HG02973 (cell line): ENCODE results near the gene CARMIL1.

Experiments used
- ATAC-seq: cut with Tn5 transposase; IDR thresholded peaks from one replicate; pipeline ENCODE4 v1.9.1; 2021; ENCODE audit warnings: moderate library complexity; ENCODE audit not compliant: unreplicated experiment

CARMIL1 gene

DNA sequence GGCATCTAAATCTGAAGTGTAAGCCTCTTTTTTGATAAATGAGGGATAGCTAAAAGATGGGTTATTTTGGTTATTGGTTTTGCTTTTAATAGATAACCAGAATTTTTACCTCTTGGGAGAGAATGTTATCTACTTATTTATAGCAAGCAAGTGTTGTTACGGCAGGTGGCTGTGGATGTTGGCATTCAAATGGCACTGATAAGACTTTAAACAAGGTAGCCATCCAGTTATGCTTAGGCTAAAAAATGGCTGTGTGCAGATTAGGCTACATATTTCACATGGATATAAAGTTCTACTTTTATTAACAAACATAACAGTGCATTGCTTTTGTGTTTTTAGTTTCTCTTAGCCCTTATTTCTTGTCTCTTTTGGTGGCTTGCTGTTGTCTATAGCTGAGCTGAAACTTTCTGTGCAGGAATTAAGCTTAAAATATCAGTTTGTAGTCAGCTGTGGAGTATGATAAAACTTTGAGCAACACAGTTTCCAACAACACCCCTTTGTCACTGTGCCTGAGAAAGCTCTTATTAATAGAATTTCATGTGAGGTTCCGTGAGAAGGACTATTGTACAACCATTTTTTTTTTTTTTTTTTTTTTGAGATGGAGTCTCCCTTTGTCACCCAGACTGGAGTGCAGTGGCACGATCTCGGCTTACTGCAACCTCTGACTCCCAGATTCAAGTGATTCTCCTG, 28.8 kb downstream of the CARMIL1 start:
- ATAC-seq: no peak

DNA sequence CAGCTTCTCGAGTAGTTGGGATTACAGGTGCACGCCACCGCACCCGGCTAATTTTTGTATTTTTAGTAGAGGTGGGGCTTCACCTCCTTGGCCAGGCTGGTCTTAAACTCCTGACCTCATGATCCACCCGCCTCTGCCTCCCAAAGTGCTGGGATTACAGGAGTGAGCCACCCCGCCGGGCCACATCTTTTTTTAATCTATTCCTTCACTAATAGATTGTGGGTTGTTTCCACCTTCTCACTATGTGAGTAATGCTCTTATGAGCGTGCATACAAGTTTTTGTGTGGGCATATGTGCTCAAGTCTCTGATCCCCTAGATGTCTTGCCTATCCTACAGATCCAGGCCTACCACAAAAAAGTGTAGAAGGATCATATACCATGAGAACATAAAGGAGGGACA, 30.7 kb downstream of the CARMIL1 start:
- no peak for ATAC-seq

DNA sequence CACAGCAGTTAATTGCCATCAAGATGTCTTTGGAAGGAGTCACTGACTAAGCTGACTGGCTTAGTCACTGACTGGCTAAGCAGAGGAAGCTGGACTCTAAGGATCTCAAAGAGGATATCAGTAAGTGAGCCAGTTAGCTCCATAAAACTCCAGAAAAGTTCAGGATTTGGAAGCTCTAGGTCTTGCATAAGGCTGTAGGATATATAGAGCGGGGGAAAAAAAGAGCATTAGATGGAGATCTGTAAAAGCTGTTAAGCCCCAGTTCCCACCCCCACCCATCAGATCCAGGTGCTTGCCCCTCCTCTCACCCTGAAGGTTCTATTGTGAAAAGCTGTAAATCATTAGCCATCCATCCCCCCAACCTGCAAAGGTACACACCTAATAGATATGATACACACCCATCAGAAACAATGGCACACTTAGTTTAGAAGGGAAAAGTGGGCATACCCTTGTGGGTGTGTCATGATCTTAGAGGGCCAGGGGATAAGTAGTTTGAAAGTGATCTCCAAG, 32.2 kb downstream of the CARMIL1 start:
- no peak for ATAC-seq

DNA sequence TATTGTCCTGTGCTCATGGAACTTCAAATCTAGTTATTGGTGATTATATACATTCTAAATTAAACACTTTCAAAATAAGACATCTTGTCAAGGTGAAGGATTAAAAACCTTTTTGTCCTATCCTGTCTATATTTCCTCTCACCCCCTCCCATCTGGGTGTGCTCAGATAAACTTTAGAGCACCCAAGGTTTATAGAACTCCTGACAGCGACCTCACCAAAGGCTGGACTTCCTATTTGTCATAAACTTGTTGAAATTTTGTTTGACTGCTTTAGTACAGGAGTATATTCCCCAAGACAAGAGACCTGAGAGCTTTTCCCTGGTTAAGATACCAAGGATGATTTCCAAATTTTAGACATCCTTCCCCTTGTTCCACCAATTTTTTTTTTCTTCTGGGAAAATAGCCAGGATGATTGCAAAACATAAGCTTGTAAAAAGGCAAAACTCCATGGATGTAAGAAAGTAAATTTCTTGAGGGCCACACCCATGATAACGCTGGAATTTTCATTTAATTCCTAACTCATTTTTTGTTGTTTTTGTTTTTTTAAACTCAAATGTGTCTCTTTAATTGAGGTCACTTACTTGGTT, 33.0 kb downstream of the CARMIL1 start:
- no peak for ATAC-seq

DNA sequence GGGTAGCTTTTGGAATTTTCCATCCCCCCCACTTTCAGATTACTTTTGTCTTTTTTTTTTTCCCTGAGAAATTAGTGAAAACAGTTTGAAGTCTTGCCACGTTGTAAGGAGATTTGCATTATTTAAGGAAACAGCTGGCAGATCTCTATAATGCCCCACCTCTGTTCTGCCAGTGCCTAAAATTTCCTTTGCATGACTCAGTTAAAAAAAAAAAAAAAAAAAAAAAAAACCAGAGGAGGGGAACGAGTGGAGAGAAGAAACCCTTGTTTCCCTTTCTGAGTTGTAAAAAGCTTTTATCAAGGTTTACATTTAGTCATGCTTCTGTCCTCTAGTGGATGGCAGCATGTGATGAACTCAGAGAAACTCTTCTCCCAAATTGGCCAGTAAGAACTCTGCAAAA, 33.5 kb downstream of the CARMIL1 start:
- no peak for ATAC-seq

DNA sequence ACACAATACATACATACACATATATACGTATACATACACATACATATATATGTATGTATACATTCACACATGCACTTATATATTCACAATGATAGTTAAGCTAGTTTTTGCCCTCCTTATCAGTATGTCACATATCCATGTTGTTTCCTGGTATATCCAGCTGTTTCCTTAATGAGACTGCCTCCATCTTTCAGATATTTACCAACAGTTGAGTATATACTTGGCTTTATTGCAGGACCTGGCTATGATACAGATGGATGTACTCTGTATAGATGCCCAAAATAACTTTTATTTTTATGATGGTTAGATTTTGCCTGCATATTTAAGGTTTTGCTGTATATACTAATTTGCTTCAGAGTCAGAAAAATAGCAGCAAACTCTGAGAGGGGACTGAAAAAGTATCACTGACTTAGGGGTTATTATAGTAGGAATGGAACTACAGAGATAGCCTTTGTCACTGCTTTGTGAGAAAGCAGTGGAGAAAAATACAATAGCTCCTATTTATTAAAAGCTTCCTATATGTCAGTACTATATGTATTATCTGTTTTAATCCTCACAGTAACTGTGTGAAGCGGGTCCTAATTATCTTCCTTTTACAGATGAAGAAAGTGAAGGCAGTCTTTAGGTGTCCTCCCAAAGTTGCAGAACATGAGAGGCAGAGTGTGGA, 35.5 kb downstream of the CARMIL1 start:
- ATAC-seq: no peak

DNA sequence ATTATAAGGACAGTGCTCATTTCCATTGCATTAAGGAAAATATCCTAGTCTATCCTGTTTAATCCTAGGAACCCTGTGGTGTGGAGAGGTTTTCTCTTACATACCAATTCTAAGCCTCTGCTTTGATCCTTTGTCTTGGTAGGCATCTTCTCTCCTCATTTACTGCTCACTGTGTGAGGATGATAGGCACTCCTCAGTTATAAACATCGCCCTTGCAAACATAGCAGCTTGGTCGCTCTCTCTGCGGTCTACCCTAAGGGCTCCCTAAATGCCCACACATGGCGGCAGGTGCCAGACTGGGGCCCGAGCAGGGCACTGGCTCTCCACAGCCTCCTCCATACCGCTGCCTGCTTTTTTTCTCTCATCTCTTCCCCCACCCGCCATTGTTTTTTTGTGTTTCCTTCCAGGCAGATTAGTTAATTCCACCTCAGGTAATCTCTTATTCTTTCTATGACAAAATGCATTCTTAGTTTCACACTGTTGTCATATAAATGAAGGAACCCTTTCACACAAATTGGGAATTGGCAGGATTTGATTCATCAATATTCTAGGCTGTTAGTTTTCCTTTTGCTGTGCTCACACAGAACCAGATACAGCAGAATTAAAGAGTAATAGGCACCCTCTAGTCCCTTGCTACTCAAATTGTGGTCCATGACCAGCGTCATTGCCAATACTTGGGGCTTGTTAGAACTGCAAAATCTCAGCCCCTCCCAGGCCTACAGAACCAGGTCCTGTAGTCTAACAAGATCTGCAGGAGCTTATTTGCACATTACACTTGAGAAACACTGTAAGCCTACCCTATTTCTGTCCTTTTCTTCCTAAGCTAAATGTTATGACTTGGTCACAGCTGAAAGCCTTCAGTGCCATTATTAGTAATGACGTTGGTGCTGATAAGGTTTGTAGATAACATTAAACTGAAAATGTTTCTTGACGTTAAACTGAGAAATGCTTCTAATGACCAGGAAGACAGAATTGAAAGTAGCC, 36.3 kb downstream of the CARMIL1 start:
- no peak for ATAC-seq

DNA sequence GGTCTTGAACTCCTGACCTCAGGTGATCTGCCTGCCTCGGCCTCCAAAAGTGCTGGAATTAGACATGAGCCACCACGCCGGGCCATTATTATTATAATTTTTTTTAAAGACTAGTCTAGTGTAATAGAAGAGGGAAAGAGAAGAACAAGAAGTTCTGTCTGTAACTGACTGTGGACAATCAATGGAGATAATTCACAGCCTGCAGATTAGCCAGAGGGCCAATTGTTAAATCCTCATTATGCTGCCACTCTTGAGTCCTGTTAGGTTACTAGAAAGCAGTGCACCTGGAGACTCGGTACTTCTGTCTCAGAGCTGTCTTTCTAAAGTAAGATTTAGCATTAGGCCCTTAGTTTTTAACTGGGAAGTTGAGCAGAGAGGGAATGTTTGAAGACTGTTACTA, 37.5 kb downstream of the CARMIL1 start:
- no peak for ATAC-seq

DNA sequence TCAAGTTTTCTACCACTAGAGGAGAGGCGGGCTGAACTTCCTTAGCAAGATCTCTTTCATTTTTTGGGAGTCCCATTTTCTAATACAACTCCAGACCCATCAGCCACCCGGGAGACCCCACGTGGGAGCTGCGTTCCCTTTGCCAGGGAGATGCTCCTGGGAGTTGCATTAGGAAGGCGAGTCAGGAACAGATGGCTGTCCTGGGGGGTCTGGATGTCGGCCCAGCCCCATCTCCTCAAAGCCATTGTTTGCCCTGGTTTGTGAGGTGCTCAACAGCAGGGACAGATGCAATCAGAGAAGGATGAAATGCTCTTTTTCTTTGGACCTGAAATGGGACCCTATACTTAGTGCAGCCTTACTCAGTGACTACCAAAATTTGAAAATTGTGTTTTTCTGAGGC, 39.4 kb downstream of the CARMIL1 start:
- no peak for ATAC-seq

DNA sequence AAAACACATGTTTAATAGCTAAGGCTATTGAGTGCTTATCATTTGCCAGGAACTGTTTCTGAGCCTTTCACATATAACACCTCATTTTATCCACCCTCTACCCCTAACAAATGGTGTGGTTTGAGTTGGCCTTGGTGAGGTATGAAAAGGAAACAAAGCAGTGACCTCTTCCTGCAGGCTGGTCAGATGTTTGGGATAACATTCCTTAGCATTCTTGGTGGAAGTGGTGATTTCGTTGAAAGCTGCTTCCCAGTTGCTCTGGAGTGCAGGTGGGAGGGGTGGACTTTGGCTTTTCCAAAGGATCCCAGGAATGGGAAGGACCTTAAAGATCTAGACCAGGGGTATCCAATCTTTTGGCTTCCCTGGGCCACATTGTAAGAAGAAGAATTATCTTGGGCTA, 41.3 kb downstream of the CARMIL1 start:
- no peak for ATAC-seq

DNA sequence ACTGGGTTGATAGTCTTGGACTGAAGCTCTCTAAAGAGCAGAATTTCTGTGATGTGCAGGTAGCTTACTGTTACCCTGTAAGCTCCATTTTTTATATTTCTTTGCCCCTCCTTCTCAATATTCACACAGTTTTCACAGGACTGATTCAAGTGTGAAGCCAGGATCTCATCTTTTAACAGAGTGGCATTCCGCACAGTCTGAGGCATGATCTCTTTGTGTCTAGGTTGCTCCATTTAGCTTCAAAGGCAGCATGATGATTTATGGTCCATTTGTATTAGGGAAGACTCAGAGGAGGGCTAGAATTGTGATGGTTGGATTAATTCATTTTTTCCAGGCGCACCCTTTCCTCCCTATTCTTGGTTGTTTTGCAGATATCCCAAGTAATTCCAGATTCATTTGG, 43.5 kb downstream of the CARMIL1 start:
- ATAC-seq: no peak

DNA sequence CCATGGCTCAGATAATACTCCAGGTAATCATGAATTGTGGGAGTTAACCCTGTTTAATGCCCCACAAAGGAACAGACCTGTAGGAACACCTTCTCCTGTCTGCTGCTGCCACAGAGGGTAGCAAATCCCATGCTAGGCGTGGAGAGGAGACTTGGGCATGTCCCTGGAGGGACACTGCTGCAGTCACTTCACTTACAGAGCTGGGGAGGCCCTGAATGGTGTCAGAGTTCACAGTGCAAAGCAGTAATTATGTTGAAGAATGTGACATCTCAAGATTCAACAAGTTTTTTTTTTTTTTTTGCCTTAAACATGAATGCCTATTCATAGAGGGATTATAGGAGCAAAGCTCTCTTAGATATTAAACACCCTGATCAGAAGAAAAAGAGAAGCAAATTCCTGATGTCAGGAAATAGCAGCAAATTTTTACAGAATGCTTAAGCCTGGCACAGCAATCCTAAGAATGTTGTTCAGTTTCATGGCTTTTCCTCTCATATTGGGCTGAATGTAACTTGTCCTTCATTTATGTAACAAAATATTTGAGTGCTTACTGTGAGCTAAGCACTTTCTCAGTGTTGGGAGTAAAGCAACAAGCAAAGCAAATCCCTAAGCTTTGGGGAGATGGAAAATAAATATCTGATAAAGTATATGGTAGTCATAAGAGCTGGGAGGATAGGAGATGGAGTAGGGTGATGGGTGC, 45.0 kb downstream of the CARMIL1 start:
- no peak for ATAC-seq

DNA sequence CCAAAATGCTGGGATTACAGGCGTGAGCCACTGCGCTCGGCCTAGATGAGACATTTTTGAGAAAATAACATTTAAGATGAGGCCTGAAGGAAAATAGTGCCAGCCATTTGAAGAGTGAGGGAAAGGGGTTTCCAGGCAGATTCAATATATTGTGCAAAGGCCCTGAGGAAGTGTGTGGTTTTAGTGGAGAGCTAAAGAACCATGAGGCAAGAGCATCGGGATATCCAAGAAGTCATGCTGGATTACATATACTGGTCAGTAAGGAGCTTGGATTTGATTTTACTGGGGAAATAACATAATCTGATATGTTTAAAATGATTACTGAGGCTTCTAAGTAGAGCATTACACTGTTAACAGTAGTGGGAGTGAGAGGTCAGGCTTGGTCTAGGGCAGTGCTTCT, 47.0 kb downstream of the CARMIL1 start:
- ATAC-seq: no peak

DNA sequence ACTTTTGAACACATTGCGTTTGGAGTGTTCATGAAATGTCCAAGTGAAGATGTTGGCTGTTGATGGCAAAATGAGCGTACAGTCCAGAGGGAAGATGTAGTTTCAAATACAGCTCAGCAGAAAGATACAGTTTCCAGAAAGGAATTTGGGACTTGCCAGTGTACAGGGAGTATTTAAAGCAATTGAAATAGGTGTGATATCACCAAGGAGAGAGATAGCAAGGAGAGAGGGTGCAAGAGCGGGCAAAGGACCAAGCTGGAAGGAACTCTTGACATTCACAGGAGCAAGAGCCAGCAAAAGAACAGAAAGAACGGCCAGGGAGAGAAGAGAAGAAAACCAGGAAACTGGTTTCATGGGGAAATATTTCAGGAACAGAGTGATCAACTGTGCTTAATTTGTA, 47.8 kb downstream of the CARMIL1 start:
- ATAC-seq: no peak

DNA sequence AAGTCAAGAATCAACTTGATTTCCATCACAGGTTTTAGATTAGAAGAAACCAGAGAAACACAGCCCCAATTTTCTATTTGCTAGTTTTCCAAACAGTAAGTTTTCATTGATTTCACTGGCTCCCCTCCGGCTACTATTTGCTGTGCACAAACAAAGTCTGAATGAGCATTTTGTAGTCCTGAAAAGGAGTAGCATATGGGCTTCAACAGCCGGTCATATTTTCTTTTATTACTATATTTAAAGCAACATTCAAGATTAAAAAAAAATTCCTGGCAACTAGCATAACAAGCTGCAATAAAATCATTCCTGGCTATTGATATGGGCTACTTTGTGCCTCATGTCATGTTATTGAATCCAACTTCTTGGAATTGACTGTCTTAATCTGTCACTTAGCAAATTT, 48.3 kb downstream of the CARMIL1 start:
- no peak for ATAC-seq

DNA sequence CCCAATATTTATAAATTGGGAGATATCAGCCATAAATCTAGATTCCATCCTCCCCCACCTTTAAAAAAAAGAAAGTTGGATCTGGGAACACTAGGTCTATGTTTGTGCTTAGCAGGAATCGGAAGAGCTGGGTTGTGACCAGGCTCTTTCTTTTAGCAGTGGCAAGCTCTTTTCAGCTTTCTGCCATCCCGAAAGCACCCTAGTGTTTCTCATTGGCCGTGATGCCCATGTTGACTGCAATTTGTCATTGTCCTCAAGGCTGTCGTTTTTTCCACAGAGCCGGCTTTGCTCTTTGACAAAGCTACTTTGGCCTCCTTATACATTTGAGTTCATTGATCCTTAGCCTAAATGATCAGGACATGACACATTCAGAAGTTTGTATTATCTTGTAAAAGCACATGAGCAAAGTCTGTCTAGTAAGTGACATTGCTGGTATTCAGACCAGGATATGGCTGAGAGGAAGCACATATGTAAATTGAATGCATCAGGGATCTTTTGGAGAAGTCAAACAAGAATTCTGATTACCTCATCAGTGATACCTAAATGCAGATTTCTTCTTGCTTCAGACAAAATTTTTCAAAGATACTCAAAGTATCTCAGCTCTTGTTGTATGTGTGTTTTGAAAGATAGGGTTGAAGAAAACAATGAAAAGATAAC, 50.1 kb downstream of the CARMIL1 start:
- no peak for ATAC-seq

DNA sequence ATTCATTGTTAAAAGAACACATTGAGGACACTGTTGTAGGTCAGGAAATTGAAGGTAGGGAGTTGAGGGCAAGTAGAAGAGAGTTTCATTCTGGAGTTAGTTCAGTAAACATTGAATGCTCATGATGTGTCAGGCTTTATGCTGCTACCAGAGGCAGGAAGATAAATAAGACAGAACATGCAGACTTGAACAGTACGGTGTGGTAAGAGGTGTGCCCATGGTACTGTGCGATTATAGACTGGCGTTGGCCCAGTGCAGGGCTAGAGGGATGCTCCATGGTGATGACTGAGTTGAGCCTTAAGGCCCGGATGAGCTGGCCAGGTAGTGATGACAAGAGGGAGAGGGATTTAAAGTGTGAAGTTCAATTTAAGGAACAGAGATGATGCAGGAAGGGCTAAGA, 50.8 kb downstream of the CARMIL1 start:
- no peak for ATAC-seq

DNA sequence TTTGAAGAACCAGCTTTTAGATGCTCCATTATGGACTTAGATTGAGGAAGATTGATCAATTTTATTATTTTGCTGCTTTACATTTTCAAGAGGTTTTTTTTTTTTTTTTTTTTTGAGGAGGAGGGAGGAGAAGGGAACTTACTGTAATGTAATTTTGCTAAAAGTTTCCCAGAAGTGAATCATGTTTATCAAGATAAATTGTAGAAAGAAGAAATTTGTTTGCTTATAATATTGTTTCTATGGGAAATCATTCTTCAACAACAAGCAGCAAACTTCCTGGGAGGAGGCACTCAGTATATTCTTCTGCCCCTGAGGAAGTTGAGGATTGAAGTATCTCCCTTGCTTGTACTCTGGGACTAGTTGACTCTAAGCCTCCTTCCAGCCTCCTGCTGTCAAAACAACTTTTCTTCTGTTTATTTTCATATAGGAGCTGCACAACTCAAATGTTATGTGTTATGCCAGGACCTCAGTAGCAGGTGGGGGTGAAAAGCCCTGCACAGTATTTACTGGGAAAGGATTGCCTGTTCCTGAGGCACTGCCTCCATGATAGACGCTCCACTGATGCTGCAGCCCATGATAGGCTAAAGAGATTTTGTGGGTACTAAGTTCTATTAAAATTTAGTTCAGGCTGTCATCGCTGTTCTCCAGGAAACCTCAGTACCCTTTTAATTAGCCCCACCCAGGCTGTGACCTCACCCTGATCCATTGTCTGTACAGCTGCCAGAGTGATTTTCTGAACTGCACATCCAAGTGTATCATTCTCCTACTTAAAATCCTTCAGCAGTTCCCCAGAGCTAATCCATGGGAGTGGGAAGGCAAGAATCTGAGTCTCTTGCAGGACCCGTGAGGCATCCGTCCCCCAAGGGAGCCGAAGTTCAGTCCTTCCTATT, 51.9 kb downstream of the CARMIL1 start:
- no peak for ATAC-seq

DNA sequence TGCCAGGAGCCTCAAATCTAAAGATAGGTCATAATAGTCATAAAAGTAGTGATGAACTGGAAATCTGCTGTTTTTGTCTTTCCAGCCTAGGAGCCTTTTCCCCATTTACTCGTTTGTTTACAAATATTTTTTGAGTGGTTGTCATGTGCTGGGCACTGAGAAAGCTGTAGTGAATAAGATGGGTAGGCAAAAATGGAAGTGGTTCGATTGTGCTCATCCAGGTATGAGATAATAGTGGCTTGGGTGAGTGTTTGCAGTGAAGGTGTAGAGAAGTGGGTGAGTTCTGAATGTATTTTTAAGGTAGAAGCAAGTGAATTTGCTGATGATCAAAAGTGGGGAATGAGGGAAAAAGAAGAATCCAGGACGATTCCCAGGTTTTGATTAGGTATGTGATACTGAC, 53.0 kb downstream of the CARMIL1 start:
- ATAC-seq: no peak
